Neutrophil (primary cell): Measurements from ENCODE around the gene MAST1.
"Not testable (repeated sequence)": the region's sequence is repeated elsewhere in the genome, so short reads cannot be mapped to it uniquely, and the experiment has no call there.

Experiments used
- H3K27ac ChIP-seq: fragments of 200-600 bp; sonication (generic); 2 replicates; pipeline ENCODE4 v1.5.1; 2016; ENCODE audit warnings: mild to moderate bottlenecking, moderate library complexity
- H3K27me3 ChIP-seq: fragments of 200-600 bp; sonication (generic); 2 replicates; pipeline ENCODE4 v1.6.0; 2016; ENCODE audit warnings: mild to moderate bottlenecking
- H3K36me3 ChIP-seq: fragments of 200-600 bp; sonication (generic); 2 replicates; pipeline ENCODE4 v1.5.1; 2017
- H3K4me1 ChIP-seq, 2 experiments: fragments of 200-600 bp in 1 of 2; sonication (generic) in 1 of 2; 1 replicate in 1 of 2; 2 replicates in 1 of 2; pipeline versions ENCODE4 v1.5.1 to v1.6.1; 2013 to 2016; ENCODE audit warnings: low read depth in 1 of 2, low read length in 1 of 2, mild to moderate bottlenecking in 1 of 2, moderate library complexity in 1 of 2; ENCODE audit not compliant: control insufficient read depth in 1 of 2, insufficient read depth in 1 of 2
- H3K4me3 ChIP-seq, 2 experiments: fragments of 200-600 bp in 1 of 2; sonication (generic) in 1 of 2; 1 replicate in 1 of 2; 2 replicates in 1 of 2; pipeline ENCODE4 v1.5.1; 2013 to 2016; ENCODE audit warnings: low read depth in 1 of 2, low read length in 1 of 2, mild to moderate bottlenecking in 1 of 2, moderate library complexity in 1 of 2
- H3K9me3 ChIP-seq: fragments of 200-600 bp; sonication (generic); 2 replicates; pipeline ENCODE4 v1.5.1; 2016
- TF ChIP-seq, protein P1 (sequence below): fragments of 200-600 bp; sonication (generic); IDR thresholded peaks from 2 replicates; pipeline ENCODE4 v1.5.1; 2016; ENCODE audit warnings: antibody characterized with exemption

MAST1 gene

DNA sequence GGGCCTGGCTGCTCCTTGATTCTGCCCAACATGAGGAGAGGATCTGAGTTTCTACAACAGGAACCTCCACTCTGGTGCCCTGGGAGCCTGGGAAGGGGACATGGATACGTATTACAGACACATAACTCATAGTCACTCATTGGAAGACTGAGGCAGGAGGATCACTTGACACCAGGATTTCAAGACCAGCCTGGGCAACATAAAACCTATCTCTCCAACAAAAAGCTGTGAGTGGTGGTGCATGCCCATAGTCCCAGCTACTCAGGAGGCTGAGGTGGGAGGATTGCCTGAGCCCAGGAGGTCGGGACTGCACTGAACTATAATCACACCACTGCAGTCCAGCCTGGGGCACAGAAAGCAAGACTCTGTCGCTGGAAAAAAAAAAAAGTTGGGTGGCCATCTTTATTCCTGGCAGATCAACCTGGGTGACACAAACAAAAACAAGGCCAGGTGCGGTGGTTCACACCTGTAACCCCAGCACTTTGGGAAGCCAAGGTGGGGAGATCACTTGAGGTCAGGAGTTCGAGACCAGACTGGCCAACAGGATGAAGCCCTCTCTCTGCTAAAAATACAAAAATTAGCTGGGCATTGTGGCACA is 49.8 kb downstream of the MAST1 start:
- H3K4me1 ChIP-seq, result peaks cover 42 to 48% of the 10 kb centered on the region in 2 experiments
- peaks cover 8% of the 10 kb centered on the region for H3K27me3 ChIP-seq
- no peaks in the 10 kb centered on the region for H3K9me3 ChIP-seq
- H3K36me3 ChIP-seq, result peaks cover under 1% of the 10 kb centered on the region
- TF ChIP-seq, protein P1, sequence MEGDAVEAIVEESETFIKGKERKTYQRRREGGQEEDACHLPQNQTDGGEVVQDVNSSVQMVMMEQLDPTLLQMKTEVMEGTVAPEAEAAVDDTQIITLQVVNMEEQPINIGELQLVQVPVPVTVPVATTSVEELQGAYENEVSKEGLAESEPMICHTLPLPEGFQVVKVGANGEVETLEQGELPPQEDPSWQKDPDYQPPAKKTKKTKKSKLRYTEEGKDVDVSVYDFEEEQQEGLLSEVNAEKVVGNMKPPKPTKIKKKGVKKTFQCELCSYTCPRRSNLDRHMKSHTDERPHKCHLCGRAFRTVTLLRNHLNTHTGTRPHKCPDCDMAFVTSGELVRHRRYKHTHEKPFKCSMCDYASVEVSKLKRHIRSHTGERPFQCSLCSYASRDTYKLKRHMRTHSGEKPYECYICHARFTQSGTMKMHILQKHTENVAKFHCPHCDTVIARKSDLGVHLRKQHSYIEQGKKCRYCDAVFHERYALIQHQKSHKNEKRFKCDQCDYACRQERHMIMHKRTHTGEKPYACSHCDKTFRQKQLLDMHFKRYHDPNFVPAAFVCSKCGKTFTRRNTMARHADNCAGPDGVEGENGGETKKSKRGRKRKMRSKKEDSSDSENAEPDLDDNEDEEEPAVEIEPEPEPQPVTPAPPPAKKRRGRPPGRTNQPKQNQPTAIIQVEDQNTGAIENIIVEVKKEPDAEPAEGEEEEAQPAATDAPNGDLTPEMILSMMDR, result no peak
- H3K27ac ChIP-seq, result no peak overlapping the region
- no peak overlapping the region for H3K4me3 ChIP-seq

DNA sequence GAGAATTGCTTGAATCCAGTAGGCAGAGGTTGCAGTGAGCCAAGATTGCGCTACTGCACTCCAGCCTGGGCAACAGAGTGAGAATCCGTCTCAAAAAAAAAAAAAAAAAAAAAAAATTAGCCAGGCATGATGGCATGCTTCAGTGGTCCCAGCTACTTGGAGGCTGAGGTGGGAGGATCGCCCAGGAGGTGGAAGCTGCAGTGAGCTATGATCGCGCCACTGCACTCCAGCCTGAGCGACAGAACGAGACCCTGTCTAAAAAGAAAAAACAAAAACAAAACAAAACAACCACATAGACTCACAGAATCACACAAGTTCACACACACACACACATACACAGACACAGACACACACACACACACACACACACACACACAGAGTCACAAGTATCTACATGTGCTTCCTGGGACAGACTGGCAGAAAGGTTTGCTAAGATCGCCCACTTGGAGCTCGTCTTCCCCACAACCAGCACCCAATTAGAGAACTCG is 52.0 kb downstream of the MAST1 start:
- not testable (repeated sequence) for H3K27me3 ChIP-seq, H3K9me3 ChIP-seq
- peak overlapping the region; percentile 79 to 82 for H3K4me3 ChIP-seq
- peaks cover 13% of the 10 kb centered on the region for H3K36me3 ChIP-seq
- peaks cover 20 to 26% of the 10 kb centered on the region in 2 experiments for H3K4me1 ChIP-seq
- peak overlapping the region; percentile 74 for H3K27ac ChIP-seq

DNA sequence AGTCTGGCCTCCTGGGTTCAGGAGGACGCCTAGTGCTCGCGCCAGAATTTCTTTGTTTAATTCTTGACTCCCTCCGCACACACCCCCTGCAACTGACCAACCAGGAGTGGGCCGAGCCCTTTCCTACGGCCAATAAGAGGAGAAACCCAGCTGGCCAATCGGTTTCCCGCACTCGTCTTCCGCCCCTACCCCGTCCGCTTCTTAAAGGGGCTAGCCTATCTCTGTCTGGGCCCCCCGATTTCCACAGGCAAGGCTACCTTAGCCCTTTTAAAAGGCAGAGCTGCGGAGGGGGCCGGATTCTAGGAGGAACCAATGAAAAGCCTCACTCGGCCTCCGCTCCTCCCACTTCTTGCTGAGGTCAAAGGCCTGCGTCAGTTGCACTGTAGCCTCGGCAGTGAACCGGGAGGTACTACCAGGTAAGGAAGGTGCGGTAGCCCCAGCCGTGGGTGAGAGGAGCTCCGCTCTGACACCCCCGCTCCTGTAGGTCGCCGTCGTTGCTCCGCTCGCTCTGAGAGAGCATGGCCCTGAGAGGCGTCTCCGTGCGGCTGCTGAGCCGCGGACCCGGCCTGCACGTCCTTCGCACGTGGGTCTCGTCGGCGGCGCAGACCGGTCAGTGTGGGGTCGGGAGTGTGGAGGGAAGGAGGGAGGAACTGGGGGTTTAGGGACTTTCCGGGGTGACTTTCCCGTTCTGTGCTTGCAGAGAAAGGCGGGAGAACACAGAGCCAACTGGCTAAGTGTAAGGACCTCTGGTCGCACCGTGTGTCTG is 52.7 kb downstream of the MAST1 start, which contains the start of gene GCDH:
GCDH (plus strand) TSS at position 374 of the 766 bp plus-strand sequence; CDS start at position 519, 145 bp downstream.
- Histone ChIP-seq H3K4me3 (peak within 1 kb of the TSS; percentile 79 to 82), H3K27me3 (peaks cover 4% of the 10 kb centered on the region), H3K36me3 (peaks cover 14% of the 10 kb centered on the region), H3K27ac (peak within 1 kb of the TSS; percentile 74), H3K9me3 (no peaks in the 10 kb centered on the region), H3K4me1 (peaks cover 13 to 20% of the 10 kb centered on the region in 2 experiments)
- TF ChIP-seq, protein P1, result peak; percentile 28

DNA sequence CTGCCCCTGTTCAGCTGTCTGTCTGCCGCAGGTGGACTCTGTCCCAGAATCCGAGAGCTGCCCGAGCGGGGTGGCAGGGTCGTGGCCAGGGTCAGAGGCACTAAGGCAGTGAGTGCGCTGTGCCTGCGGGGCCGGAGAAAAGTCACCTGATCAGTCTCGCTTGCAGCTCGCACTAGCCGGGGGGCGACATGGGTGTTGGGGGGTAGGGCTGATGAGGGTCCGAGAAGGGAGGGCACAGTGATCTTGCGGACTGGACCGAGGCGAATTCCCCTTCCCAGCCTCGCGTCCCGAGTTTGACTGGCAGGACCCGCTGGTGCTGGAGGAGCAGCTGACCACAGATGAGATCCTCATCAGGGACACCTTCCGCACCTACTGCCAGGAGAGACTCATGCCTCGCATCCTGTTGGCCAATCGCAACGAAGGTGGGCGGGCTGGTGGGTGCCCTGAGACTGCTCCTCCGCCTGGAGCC is 53.3 kb downstream of the MAST1 start:
- peaks cover 10 to 17% of the 10 kb centered on the region in 2 experiments for H3K4me1 ChIP-seq
- peak overlapping the region; percentile 74 for H3K27ac ChIP-seq
- no peaks in the 10 kb centered on the region for H3K9me3 ChIP-seq
- H3K36me3 ChIP-seq, result peaks cover 20% of the 10 kb centered on the region
- no peaks in the 10 kb centered on the region for H3K27me3 ChIP-seq
- peak overlapping the region; percentile 79 to 82 for H3K4me3 ChIP-seq
- TF ChIP-seq, protein P1, result no peak

DNA sequence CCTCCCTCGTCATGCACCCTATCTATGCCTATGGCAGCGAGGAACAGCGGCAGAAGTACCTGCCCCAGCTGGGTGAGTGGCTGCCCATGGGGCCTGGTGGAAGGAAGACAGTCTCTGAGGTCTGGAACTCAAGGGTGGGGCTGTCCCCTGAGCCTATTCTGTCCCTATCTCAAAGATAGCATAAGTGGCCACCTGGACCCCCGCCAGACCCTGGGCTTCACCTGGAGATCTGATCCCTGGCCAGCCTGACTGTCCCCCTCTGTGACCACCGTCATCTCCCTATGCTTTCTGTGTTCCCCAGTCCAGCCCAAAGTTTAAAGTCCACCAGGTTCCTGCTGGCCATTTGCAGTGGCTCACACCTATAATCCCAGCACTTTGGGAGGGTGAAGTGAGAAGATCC is 55.3 kb downstream of the MAST1 start:
- Histone ChIP-seq H3K36me3 (peaks cover 39% of the 10 kb centered on the region), H3K27ac (no peak overlapping the region), H3K9me3 (no peaks in the 10 kb centered on the region), H3K4me1 (peaks cover 10 to 17% of the 10 kb centered on the region in 2 experiments), H3K4me3 (no peak overlapping the region), H3K27me3 (no peaks in the 10 kb centered on the region)
- TF ChIP-seq, protein P1, result no peak

DNA sequence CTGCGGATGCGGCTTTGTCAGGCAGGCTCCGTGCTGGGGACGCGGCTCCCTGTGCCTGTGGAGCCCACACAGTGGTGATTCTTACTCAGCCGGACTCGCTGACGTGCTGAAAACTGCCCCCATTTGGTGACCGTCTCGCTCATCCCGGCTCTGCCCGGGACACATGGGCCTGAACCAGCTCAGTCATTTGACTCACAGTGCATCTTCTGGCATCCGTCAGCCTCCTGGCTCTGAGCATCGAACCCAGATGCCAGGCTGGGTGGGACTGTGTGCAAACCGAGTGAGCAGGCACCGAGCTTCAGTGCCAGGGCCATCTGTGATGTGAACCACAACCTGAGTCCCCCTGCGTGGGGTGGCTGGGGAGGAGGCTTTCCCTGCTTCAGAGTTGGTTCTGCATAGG is 58.1 kb downstream of the MAST1 start:
- H3K36me3 ChIP-seq, result peaks cover 60% of the 10 kb centered on the region
- TF ChIP-seq, protein P1, result no peak
- no peaks in the 10 kb centered on the region for H3K9me3 ChIP-seq
- H3K27me3 ChIP-seq, result no peaks in the 10 kb centered on the region
- no peak overlapping the region for H3K4me3 ChIP-seq
- H3K27ac ChIP-seq, result no peak overlapping the region
- peaks cover 6% of the 10 kb centered on the region in 2 experiments for H3K4me1 ChIP-seq
